Measurements from ENCODE around the gene PRDM4. TPM values are rescaled to one million over a fixed set of nuclear protein-coding genes. Genes with fewer than 3 reads are reported as not detected.

Gene PRDM4
- total RNA-seq, 1 donor from 2014 or later, result 25.9 TPM

DNA sequence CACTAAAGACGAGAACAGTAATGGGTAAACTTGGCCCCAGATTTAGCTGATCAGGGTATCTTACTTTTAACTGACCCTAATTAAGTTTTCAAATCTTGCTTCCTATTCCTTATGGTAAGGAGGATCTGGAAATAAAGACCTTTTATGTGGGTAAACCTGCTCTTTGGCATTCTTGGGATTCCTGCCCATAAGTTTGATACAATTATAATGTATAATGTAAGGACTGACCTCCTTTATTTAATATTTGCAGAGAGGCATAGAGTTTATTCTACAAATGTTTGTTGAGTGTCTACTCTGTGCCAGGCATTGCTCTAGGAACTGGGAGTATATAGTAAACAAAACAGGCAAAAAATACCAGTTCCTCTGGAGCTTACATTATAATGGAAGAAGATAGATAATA is 4.4 kb upstream of the PRDM4 start:
- DNase-seq, result no peak
- H3K4me1 ChIP-seq, result no peaks in the 10 kb centered on the region
- no peaks in the 10 kb centered on the region for H3K9me3 ChIP-seq
- no peak overlapping the region for H3K27ac ChIP-seq
- no peaks in the 10 kb centered on the region for H3K36me3 ChIP-seq
- H3K27me3 ChIP-seq, result no peaks in the 10 kb centered on the region
- H3K4me3 ChIP-seq, result no peak overlapping the region
- no peak for ATAC-seq
- TF ChIP-seq CTCF (IDR thresholded peaks at IDR 0.05), result no peak
- intact Hi-C loops (cut with DNase I), result no loop called here

- intact Hi-C loops (cut with DNase I), result no loop called here
- no peak overlapping the region for H3K27ac ChIP-seq
- no peak for TF ChIP-seq CTCF (IDR thresholded peaks at IDR 0.05)
- H3K4me1 ChIP-seq, result peaks cover 5% of the 10 kb centered on the region
- H3K27me3 ChIP-seq, result no peaks in the 10 kb centered on the region
- H3K9me3 ChIP-seq, result no peaks in the 10 kb centered on the region
- ATAC-seq, result no peak
- no peaks in the 10 kb centered on the region for H3K36me3 ChIP-seq
- no peak overlapping the region for H3K4me3 ChIP-seq
- no peak for DNase-seq
Observed at GRCh38 chr12:107764626-107765025, 3.7 kb upstream of the PRDM4 start.

- Histone ChIP-seq H3K4me3 (no peak overlapping the region), H3K9me3 (no peaks in the 10 kb centered on the region), H3K27me3 (no peaks in the 10 kb centered on the region), H3K27ac (no peak overlapping the region), H3K36me3 (no peaks in the 10 kb centered on the region), H3K4me1 (peaks cover 21% of the 10 kb centered on the region)
- TF ChIP-seq CTCF (IDR thresholded peaks at IDR 0.05), result no peak
- DNase-seq (no peak), ATAC-seq (no peak)
- intact Hi-C loops (cut with DNase I), result no loop called here
Observed at GRCh38 chr12:107762874-107763273, 1.9 kb upstream of the PRDM4 start.

DNA sequence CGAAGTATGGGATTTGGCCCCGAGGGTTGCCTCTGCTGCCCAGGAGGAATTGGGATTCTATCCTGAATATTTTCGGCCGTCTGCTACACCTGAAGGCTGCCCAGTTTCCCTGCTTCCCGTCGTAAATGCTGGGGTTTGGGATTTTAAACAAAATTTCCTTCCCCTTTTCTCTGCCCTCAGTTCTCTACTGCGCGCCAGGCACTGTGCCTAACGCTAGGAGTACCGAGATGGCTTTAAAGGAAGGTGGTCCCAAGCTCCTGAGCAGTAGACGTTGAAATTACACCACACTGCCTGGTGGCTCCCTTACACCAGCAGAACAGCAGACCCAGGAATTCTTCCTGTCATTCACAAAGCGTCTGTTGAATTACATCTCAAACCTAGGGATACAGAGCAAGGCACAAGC is 566 bp upstream of the PRDM4 start:
- intact Hi-C loops (cut with DNase I), result no loop called here
- ATAC-seq, result no peak

GRCh38 chr12:107760207-107760808 is 629 bp downstream of the PRDM4 start:
- H3K4me1 ChIP-seq, result peaks cover 21% of the 10 kb centered on the region
- TF ChIP-seq CTCF (IDR thresholded peaks at IDR 0.05), result no peak
- peak overlapping the region; percentile 83 for H3K4me3 ChIP-seq
- no peaks in the 10 kb centered on the region for H3K9me3 ChIP-seq
- peaks cover 22% of the 10 kb centered on the region for H3K36me3 ChIP-seq
- peak overlapping the region; percentile 82 for H3K27ac ChIP-seq
- peak; percentile 74 for DNase-seq
- intact Hi-C loops (cut with DNase I), result no loop called here
- H3K27me3 ChIP-seq, result no peaks in the 10 kb centered on the region
- peak; percentile 3 for ATAC-seq

More for the DNA sequence above, 566 bp upstream of the PRDM4 start:
- no peaks in the 10 kb centered on the region for H3K9me3 ChIP-seq
- DNase-seq, result no peak
- H3K4me1 ChIP-seq, result peaks cover 21% of the 10 kb centered on the region
- peak overlapping the region; percentile 82 for H3K27ac ChIP-seq
- no peak for TF ChIP-seq CTCF (IDR thresholded peaks at IDR 0.05)
- peak overlapping the region; percentile 83 for H3K4me3 ChIP-seq
- H3K27me3 ChIP-seq, result no peaks in the 10 kb centered on the region
- H3K36me3 ChIP-seq, result peaks cover 10% of the 10 kb centered on the region

DNA sequence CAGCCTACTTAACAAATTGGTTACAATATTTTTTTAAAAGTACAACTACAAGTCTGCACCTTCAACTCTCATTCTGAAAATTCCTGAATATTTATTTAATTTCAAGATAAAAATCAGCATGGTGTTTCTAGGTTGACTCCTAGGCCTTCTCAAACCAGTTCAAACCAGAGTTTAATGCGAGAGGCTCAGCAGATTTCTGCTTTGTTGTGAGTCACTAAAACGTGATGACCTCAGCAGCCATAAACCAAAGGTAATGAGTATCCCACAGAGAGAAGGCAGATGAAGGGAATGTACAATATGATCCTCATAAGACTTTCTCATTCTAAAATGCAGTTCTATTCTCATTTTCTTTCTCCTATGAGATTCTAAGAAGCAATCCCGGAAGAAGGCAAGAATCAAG is 1.5 kb downstream of the PRDM4 start:
- intact Hi-C loops (cut with DNase I), result loop anchor here (10.0 kb wide), 1 partner anchor 65 kb away; no protein-coding TSS in a partner anchor
- Histone ChIP-seq H3K27ac (no peak overlapping the region), H3K9me3 (no peaks in the 10 kb centered on the region), H3K36me3 (peaks cover 31% of the 10 kb centered on the region), H3K4me3 (peak overlapping the region; percentile 83), H3K4me1 (peaks cover 21% of the 10 kb centered on the region), H3K27me3 (no peaks in the 10 kb centered on the region)
- no peak for DNase-seq
- no peak for TF ChIP-seq CTCF (IDR thresholded peaks at IDR 0.05)
- ATAC-seq, result no peak
